ENCODE data around the gene MVD. TPM values are rescaled to one million over a fixed set of nuclear protein-coding genes. Genes with fewer than 3 reads are reported as not detected.

MVD gene
- total and polyA plus RNA-seq, 8 donors = 24.3 to 154 (median 36.3) TPM

DNA sequence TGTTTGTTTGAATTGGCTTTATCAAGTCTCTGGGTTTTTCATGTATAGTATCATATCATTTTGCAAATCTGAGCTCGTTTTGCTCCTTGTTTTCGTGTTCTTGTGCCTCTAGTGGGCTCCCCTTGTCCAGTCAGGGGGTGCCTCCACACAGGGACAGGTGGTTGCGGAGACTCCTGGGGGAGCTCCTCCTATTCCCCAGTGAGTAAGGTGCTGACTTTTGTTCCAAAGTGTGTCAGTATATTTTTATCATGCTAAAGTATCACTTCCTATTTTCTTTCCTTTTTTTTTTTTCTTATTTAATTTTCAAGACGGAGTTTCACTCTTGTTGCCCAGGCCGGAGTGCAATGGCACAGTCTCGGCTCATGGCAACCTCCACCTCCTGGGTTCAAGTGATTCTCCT, 54.8 kb downstream of the MVD start:
- H3K4me3 ChIP-seq = no peak overlapping the region
- ATAC-seq (no peak), DNase-seq (no peak)
- intact Hi-C loops (cut with DNase I) = no loop called here
- no peaks in the 10 kb centered on the region for H3K27me3 ChIP-seq
- H3K27ac ChIP-seq = no peak overlapping the region
- TF ChIP-seq, protein P1, sequence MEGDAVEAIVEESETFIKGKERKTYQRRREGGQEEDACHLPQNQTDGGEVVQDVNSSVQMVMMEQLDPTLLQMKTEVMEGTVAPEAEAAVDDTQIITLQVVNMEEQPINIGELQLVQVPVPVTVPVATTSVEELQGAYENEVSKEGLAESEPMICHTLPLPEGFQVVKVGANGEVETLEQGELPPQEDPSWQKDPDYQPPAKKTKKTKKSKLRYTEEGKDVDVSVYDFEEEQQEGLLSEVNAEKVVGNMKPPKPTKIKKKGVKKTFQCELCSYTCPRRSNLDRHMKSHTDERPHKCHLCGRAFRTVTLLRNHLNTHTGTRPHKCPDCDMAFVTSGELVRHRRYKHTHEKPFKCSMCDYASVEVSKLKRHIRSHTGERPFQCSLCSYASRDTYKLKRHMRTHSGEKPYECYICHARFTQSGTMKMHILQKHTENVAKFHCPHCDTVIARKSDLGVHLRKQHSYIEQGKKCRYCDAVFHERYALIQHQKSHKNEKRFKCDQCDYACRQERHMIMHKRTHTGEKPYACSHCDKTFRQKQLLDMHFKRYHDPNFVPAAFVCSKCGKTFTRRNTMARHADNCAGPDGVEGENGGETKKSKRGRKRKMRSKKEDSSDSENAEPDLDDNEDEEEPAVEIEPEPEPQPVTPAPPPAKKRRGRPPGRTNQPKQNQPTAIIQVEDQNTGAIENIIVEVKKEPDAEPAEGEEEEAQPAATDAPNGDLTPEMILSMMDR (IDR thresholded peaks at IDR 0.05) = no peak
- no peaks in the 10 kb centered on the region for H3K9me3 ChIP-seq
- H3K36me3 ChIP-seq = peaks cover 0 to 85% of the 10 kb centered on the region in 2 donors
- peaks cover 0 to 11% of the 10 kb centered on the region in 2 donors for H3K4me1 ChIP-seq

DNA sequence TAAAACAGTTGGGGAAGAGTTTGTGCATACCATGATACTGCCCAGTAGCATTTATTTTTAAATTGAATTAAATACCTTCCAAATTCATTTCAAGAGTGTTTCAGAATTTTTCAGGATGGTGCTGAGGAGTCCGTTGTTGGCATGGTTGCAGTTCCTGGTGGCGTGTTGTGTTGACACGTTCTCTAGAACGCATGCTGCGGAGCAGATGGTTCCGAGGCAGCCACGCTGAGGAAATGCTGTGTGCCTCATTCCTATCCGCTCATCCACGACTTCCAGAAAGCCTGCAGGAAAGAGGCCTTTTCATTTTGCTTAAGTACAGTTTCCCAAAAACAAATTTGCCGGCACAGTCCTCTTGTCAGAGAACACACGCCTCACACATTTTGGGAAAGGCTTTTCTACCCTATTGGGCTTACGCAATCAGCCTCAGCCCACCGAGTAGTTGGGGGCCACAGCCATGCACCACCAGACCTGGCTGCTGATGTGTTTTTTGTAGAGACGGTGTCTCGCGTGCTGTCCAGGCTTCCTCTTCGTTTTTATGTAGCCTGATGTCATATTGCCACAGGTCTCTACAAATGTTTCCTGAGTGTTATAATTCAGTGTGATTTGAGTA, 56.6 kb downstream of the MVD start:
- peaks cover 0 to 87% of the 10 kb centered on the region in 2 donors for H3K36me3 ChIP-seq
- ATAC-seq (no peak), DNase-seq (peak in 1 of 4 donors; percentile 53)
- H3K4me1 ChIP-seq = peaks cover 5 to 14% of the 10 kb centered on the region in 2 donors
- no peaks in the 10 kb centered on the region for H3K27me3 ChIP-seq
- TF ChIP-seq, protein P1 (IDR thresholded peaks at IDR 0.05) = no peak
- H3K4me3 ChIP-seq = no peak overlapping the region
- no peak overlapping the region for H3K27ac ChIP-seq
- H3K9me3 ChIP-seq = no peaks in the 10 kb centered on the region
- intact Hi-C loops (cut with DNase I) = no loop called here

DNA sequence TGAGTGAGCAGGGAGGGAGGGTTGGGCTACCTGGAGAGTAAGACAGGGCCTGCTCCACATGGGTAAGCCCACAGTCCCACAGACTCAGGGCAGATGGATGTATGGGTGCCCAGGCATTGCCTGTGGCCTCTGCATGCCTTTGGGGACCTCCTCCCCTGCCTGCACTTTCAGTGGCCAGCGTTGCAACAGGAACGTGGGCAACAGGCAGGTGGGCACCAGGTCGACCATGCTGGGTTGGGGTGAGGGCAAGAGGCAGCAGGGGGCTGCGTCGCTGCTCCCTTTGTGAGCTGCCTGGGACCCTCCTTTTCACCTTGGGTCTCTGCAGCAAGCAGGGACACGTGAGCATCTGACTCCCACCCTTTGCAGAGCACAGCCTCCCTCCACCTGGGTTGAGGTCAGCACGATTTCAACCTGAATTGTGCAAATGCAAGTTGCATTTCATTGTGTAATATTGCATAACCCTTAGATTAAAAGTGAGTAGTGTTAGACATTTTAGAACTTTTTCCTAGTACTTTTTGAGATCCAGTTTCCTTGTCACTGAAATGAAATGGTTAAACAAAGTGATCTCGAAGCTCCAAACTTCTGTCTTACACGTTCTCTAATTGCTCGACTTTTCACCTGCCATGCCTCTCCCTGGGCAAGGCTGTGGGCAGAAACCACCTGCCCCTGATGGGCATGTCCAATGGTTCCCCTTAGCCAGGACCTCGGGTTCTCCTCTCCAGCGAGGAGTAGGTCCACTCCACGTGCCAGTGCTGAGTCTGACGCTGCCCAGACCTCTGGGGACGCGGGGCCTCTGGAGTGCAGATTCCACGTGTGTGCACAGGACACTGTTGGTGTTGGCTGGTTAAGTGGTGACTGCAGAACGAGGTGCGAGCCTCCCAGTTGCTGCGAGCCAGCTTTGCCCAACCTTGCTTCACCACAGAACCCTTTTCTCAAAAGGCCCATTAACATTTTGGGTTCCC, 57.4 kb downstream of the MVD start:
- no peaks in the 10 kb centered on the region for H3K9me3 ChIP-seq
- peaks cover 12 to 21% of the 10 kb centered on the region in 2 donors for H3K4me1 ChIP-seq
- ATAC-seq (no peak), DNase-seq (peak in 1 of 4 donors; percentile 53)
- H3K27me3 ChIP-seq = no peaks in the 10 kb centered on the region
- H3K36me3 ChIP-seq = peaks cover 0 to 87% of the 10 kb centered on the region in 2 donors
- TF ChIP-seq, protein P1 (IDR thresholded peaks at IDR 0.05) = no peak
- H3K27ac ChIP-seq = peak overlapping the region in 1 of 2 donors; percentile 23
- H3K4me3 ChIP-seq = no peak overlapping the region
- intact Hi-C loops (cut with DNase I) = no loop called here

DNA sequence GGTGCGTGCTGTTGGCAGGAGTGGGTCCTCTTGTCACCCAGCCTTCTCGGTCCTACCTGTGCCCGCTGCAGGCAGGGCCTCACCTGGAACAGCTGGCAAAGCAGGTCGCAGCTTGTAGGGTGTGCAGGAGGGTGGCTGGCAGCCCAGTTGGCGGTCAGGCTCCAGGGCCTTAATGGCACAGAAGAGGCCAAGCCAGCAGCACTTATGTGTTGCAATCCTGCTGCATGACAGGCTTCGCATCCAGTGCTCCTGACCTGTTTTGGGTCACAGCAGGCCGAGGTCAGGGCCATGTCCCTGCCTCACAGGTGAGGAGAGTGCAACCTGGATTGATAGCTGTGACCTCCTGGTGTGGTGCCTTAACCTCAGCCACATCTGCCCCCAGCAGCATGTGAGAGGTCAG, 60.8 kb downstream of the MVD start:
- peak in 2 of 4 donors; percentile 74 to 81 for DNase-seq
- no peak overlapping the region for H3K4me3 ChIP-seq
- intact Hi-C loops (cut with DNase I) = no loop called here
- H3K27ac ChIP-seq = no peak overlapping the region
- ATAC-seq = peak; percentile 76
- TF ChIP-seq, protein P1 (IDR thresholded peaks at IDR 0.05) = no peak
- H3K27me3 ChIP-seq = no peaks in the 10 kb centered on the region
- peaks cover 0 to 86% of the 10 kb centered on the region in 2 donors for H3K36me3 ChIP-seq
- no peaks in the 10 kb centered on the region for H3K9me3 ChIP-seq
- H3K4me1 ChIP-seq = peaks cover 15 to 54% of the 10 kb centered on the region in 2 donors

Other genes with a start within 250 kb of the MVD start
- 1 to 10 TPM; 6.2 to 7.0 TPM for gene ZFPM1, start 209.8 kb downstream of the MVD start, total RNA-seq
- gene ZFPM1, start 209.8 kb downstream of the MVD start, polyA plus RNA-seq (ENCODE audit: insufficient read length in 6 of 6) = 1 to 10 TPM; 1.8 to 5.1 (median 2.5) TPM
- gene ZC3H18, start 92.7 kb downstream of the MVD start, total RNA-seq = 10 to 100 TPM; 37.1 to 48.2 TPM
- gene ZC3H18, start 92.7 kb downstream of the MVD start, polyA plus RNA-seq (ENCODE audit: insufficient read length in 6 of 6) = 10 to 100 TPM; 33.8 to 53.1 (median 38.5) TPM
- not detected for gene IL17C, start 24.5 kb downstream of the MVD start, total RNA-seq
- gene IL17C, start 24.5 kb downstream of the MVD start, polyA plus RNA-seq (ENCODE audit: insufficient read length in 6 of 6) = not detected
- 100 to 1,000 TPM; 243 to 396 TPM for gene CYBA, start 12.0 kb downstream of the MVD start, total RNA-seq
- gene CYBA, start 12.0 kb downstream of the MVD start, polyA plus RNA-seq (ENCODE audit: insufficient read length in 6 of 6) = 10 to 100 TPM; 48.8 to 93.9 (median 70.9) TPM
- gene SNAI3, start 23.4 kb upstream of the MVD start, total RNA-seq = 1 to 10 TPM; 1.9 to 2.3 TPM
- gene SNAI3, start 23.4 kb upstream of the MVD start, polyA plus RNA-seq (ENCODE audit: insufficient read length in 6 of 6) = 1 to 10 TPM in 4 of 6 donors, under 1 TPM in 2; 0.86 to 1.9 (median 1.7) TPM
- 10 to 100 TPM; 28.4 to 54.0 TPM for gene RNF166, start 43.3 kb upstream of the MVD start, total RNA-seq
- 10 to 100 TPM; 14.8 to 24.5 (median 15.4) TPM for gene RNF166, start 43.3 kb upstream of the MVD start, polyA plus RNA-seq (ENCODE audit: insufficient read length in 6 of 6)
- gene CTU2, start 43.4 kb upstream of the MVD start, total RNA-seq = 10 to 100 TPM; 15.4 to 19.8 TPM
- 10 to 100 TPM in 4 of 6 donors, 1 to 10 TPM in 2; 9.7 to 17.1 (median 12.1) TPM for gene CTU2, start 43.4 kb upstream of the MVD start, polyA plus RNA-seq (ENCODE audit: insufficient read length in 6 of 6)
- 100 to 1,000 TPM; 154 to 193 TPM for gene PIEZO1, start 122.1 kb upstream of the MVD start, total RNA-seq
- 100 to 1,000 TPM in 2 of 6 donors, 10 to 100 TPM in 4; 75.3 to 129 (median 91.9) TPM for gene PIEZO1, start 122.1 kb upstream of the MVD start, polyA plus RNA-seq (ENCODE audit: insufficient read length in 6 of 6)
- gene CDT1, start 140.7 kb upstream of the MVD start, total RNA-seq = 10 to 100 TPM in 1 of 2 donors, 1 to 10 TPM in 1; 9.3 to 14.5 TPM
- gene CDT1, start 140.7 kb upstream of the MVD start, polyA plus RNA-seq (ENCODE audit: insufficient read length in 6 of 6) = 10 to 100 TPM; 10.8 to 20.4 (median 13.4) TPM
- gene APRT, start 148.8 kb upstream of the MVD start, total RNA-seq = 100 to 1,000 TPM; 108 to 161 TPM
- 100 to 1,000 TPM in 2 of 6 donors, 10 to 100 TPM in 4; 69.9 to 106 (median 83.4) TPM for gene APRT, start 148.8 kb upstream of the MVD start, polyA plus RNA-seq (ENCODE audit: insufficient read length in 6 of 6)
- gene GALNS, start 193.9 kb upstream of the MVD start, total RNA-seq = 10 to 100 TPM; 46.3 to 46.5 TPM
- 10 to 100 TPM; 23.8 to 38.2 (median 29.7) TPM for gene GALNS, start 193.9 kb upstream of the MVD start, polyA plus RNA-seq (ENCODE audit: insufficient read length in 6 of 6)
- gene TRAPPC2L, start 194.0 kb upstream of the MVD start, total RNA-seq = 10 to 100 TPM; 47.3 to 51.1 TPM
- 10 to 100 TPM; 60.7 to 74.4 (median 71.6) TPM for gene TRAPPC2L, start 194.0 kb upstream of the MVD start, polyA plus RNA-seq (ENCODE audit: insufficient read length in 6 of 6)
- gene PABPN1L, start 203.6 kb upstream of the MVD start, total RNA-seq = not detected
- gene PABPN1L, start 203.6 kb upstream of the MVD start, polyA plus RNA-seq (ENCODE audit: insufficient read length in 6 of 6) = under 1 TPM in 1 of 6 donors, not detected in 5; 0.12 TPM

Measured in left lung (tissue), 10 donors.